ENCODE data around the gene NT5C. TPM values are rescaled to one million over a fixed set of nuclear protein-coding genes. Genes with fewer than 3 reads are reported as not detected.
A peak's percentile ranks its signal among the peaks of the same experiment; 100 is the strongest.

NT5C gene
- total RNA-seq (10 to 100 TPM; 15.9 to 56.0 (median 22.8) TPM), polyA plus RNA-seq (10 to 100 TPM; 29.0 to 45.7 TPM)
- long read RNA-seq, donor 1, transcript NT5C-201 (5 exons, 954 nt): major isoform, 15 of 42 reads
- long read RNA-seq, donor 1, partial matches to known transcripts: 0 of 42 reads
- long read RNA-seq, donor 1, other reads (novel, unspliced or antisense): 18 of 42 reads
- long read RNA-seq, donor 2, transcript NT5C-201 (5 exons, 954 nt): major isoform, 24 of 60 reads
- long read RNA-seq, donor 2, partial matches to known transcripts: 4 of 60 reads
- long read RNA-seq, donor 2, other reads (novel, unspliced or antisense): 15 of 60 reads
- long read RNA-seq, donor 3, transcript NT5C-201 (5 exons, 954 nt): major isoform, 10 of 28 reads
- long read RNA-seq, donor 3, partial matches to known transcripts: 0 of 28 reads
- long read RNA-seq, donor 3, other reads (novel, unspliced or antisense): 11 of 28 reads

- TF ChIP-seq POLR2A (IDR thresholded peaks at IDR 0.05): peak in 1 of 2 donors; percentile 63
- TF ChIP-seq, protein P1, sequence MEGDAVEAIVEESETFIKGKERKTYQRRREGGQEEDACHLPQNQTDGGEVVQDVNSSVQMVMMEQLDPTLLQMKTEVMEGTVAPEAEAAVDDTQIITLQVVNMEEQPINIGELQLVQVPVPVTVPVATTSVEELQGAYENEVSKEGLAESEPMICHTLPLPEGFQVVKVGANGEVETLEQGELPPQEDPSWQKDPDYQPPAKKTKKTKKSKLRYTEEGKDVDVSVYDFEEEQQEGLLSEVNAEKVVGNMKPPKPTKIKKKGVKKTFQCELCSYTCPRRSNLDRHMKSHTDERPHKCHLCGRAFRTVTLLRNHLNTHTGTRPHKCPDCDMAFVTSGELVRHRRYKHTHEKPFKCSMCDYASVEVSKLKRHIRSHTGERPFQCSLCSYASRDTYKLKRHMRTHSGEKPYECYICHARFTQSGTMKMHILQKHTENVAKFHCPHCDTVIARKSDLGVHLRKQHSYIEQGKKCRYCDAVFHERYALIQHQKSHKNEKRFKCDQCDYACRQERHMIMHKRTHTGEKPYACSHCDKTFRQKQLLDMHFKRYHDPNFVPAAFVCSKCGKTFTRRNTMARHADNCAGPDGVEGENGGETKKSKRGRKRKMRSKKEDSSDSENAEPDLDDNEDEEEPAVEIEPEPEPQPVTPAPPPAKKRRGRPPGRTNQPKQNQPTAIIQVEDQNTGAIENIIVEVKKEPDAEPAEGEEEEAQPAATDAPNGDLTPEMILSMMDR (IDR thresholded peaks at IDR 0.05): peak; percentile 57 to 89 (median 72)
- DNase-seq (peak; percentile 84 to 90 (median 85)), ATAC-seq (peak; percentile 79 to 95 (median 93))
- no peaks in the 10 kb centered on the region for H3K27me3 ChIP-seq
- 1 to 2% (median 2%) methylated on average over 47 to 82 of the region's 82 CpGs for WGBS, 4 donors
- H3K9me3 ChIP-seq: no peaks in the 10 kb centered on the region
- H3K4me1 ChIP-seq: peaks cover 0 to 20% (median 8%) of the 10 kb centered on the region in 12 donors
- H3K4me3 ChIP-seq: peak within 1 kb of the TSS; percentile 45 to 94 (median 70)
- H3K27ac ChIP-seq: peak within 1 kb of the TSS; percentile 65 to 95 (median 84)
- peaks cover 0 to 29% (median 11%) of the 10 kb centered on the region in 9 donors for H3K36me3 ChIP-seq
- intact Hi-C loops (cut with DNase I): loop anchor here in 2 of 10 donors (1.0 to 2.0 kb wide), 2 partner anchors 17 kb away; no protein-coding TSS in a partner anchor
Observed at GRCh38 chr17:75131278-75132017, at the start of gene NT5C. Gene NT5C (minus strand): TSS chr17:75131742. CDS start chr17:75131707, 35 bp downstream.

- TF ChIP-seq, protein P1 (IDR thresholded peaks at IDR 0.05): no peak
- TF ChIP-seq POLR2A (IDR thresholded peaks at IDR 0.05): no peak
- no peak for DNase-seq
- H3K4me3 ChIP-seq: peak overlapping the region; percentile 62 to 98 (median 90)
- H3K9me3 ChIP-seq: no peaks in the 10 kb centered on the region
- WGBS, 4 donors: 7 to 10% (median 9%) methylated on average over 8 of the region's 8 CpGs
- H3K27me3 ChIP-seq: no peaks in the 10 kb centered on the region
- H3K4me1 ChIP-seq: peaks cover 0 to 37% (median 23%) of the 10 kb centered on the region in 12 donors
- peaks cover 0 to 47% (median 43%) of the 10 kb centered on the region in 9 donors for H3K36me3 ChIP-seq
- ATAC-seq: no peak
- H3K27ac ChIP-seq: peak overlapping the region in 9 of 12 donors; percentile 96 to 100 (median 99)
- intact Hi-C loops (cut with DNase I): loop anchor here in 3 of 10 donors (5.0 to 10.0 kb wide), 3 partner anchors 69 to 196 kb away; partner anchors contain the start of gene CDR2L (in 1 of the 3)
Observed at GRCh38 chr17:75181110-75181509, 49.6 kb upstream of the NT5C start.

- 92 to 97% (median 95%) methylated on average over 6 of the region's 6 CpGs for WGBS, 4 donors
- TF ChIP-seq, protein P1 (IDR thresholded peaks at IDR 0.05): no peak
- TF ChIP-seq POLR2A (IDR thresholded peaks at IDR 0.05): no peak
- Histone ChIP-seq H3K4me3 (no peak overlapping the region), H3K27me3 (no peaks in the 10 kb centered on the region), H3K27ac (no peak overlapping the region), H3K4me1 (peaks cover 0 to 35% (median 20%) of the 10 kb centered on the region in 12 donors), H3K36me3 (peaks cover 0 to 74% (median 69%) of the 10 kb centered on the region in 9 donors), H3K9me3 (no peaks in the 10 kb centered on the region)
- intact Hi-C loops (cut with DNase I): loop anchor here in 1 of 10 donors (10.0 kb wide), 1 partner anchor 64 kb away; no protein-coding TSS in a partner anchor
- ATAC-seq (no peak), DNase-seq (no peak)
Observed at GRCh38 chr17:75178453-75178852, 46.9 kb upstream of the NT5C start.
